Femur (tissue), 1 donor: ENCODE results near the gene FXYD3.

ENCODE experiments used
- DNase-seq: peaks from one replicate; pipeline ENCODE4 v3.0.0-alpha.2; 2017

Gene FXYD3

GRCh38 chr19:35165200-35166058 is 49.8 kb downstream of the FXYD3 start:
- DNase-seq = no peak

- no peak for DNase-seq
These were observed 50.8 kb downstream of the FXYD3 start for GRCh38 chr19:35166100-35167063.

GRCh38 chr19:35167251-35168119 is 51.9 kb downstream of the FXYD3 start:
- no peak for DNase-seq

- DNase-seq = no peak
These were observed 52.6 kb downstream of the FXYD3 start for GRCh38 chr19:35168196-35168595.

- no peak for DNase-seq
These were observed 53.8 kb downstream of the FXYD3 start for GRCh38 chr19:35169221-35169995.

GRCh38 chr19:35170359-35171061 is 54.9 kb downstream of the FXYD3 start:
- no peak for DNase-seq

- no peak for DNase-seq
These were observed 56.1 kb downstream of the FXYD3 start for GRCh38 chr19:35171730-35172129.
